Measurements from ENCODE around the gene RING1. TPM values are rescaled to one million over a fixed set of nuclear protein-coding genes. Genes with fewer than 3 reads are reported as not detected.

Gene RING1
- total RNA-seq, 1 donor from 2014 or later = 43.8 TPM

DNA sequence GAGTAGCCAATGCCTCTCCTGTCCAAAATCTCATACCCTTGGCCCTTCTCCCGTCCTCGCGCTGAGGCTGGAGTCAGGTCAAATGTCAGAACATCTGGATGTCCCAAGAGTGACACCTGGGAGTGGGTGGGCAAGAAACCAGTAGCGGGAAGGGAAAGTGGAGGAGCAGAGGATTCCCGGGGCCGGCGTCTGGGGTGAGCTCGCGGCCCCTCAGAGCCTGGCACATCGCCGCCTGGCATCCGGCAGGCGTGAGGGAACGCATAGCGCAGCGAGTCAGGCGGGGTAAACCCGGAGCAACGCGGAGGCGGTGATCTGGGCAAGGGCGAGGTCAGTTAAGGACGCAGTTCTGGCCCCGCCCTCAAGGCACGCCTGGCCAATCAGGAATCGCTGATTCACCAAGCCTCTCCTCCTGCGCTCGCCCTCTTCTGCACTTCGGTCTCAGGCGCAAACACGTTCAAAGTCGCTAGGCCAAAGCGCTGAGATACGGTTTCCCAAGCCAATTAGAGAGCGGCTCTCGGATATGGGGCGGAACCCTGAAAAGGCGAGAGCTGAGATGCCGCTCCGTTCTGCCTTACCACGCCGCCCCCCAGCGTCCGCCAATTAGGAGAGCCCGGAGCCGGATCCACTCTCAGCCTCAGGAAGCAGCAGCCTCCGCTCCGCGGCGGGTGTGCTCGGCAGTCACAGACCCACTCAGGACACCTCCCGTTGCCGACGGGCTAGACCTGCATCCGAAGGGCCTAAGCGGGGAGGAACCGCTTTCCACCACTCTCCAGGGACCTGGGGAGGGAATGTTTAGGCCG is 40.8 kb downstream of the RING1 start:
- H3K9me3 Mint-ChIP-seq = no peaks in the 10 kb centered on the region
- ATAC-seq (ENCODE audit: low read depth) = peak; percentile 84
- H3K4me3 Mint-ChIP-seq = peak overlapping the region; percentile 91
- DNase-seq = peak; percentile 86
- POLR2A ChIA-PET = interaction anchor here (0.5 to 5.5 kb wide), 42 partner anchors 10 to 1059 kb away, joined by 3 to 55 read pairs (median 5); partner anchors contain the start of genes B3GALT4, BRD2, HLA-DOA and HLA-DPA1
- intact Hi-C loops (cut with micrococcal nuclease) = loop anchor here (1.0 to 2.0 kb wide), 14 partner anchors 22 to 364 kb away; partner anchors contain the start of genes KIFC1, PFDN6, RXRB and SLC39A7
- H3K4me1 Mint-ChIP-seq = peaks cover 28% of the 10 kb centered on the region
- TF ChIP-seq, protein P1, sequence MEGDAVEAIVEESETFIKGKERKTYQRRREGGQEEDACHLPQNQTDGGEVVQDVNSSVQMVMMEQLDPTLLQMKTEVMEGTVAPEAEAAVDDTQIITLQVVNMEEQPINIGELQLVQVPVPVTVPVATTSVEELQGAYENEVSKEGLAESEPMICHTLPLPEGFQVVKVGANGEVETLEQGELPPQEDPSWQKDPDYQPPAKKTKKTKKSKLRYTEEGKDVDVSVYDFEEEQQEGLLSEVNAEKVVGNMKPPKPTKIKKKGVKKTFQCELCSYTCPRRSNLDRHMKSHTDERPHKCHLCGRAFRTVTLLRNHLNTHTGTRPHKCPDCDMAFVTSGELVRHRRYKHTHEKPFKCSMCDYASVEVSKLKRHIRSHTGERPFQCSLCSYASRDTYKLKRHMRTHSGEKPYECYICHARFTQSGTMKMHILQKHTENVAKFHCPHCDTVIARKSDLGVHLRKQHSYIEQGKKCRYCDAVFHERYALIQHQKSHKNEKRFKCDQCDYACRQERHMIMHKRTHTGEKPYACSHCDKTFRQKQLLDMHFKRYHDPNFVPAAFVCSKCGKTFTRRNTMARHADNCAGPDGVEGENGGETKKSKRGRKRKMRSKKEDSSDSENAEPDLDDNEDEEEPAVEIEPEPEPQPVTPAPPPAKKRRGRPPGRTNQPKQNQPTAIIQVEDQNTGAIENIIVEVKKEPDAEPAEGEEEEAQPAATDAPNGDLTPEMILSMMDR (IDR thresholded peaks at IDR 0.05) = no peak
- peaks cover 26% of the 10 kb centered on the region for H3K36me3 Mint-ChIP-seq (ENCODE audit: low read depth)
- CTCF ChIA-PET = interaction anchor here (1.1 to 2.5 kb wide), 23 partner anchors 22 to 315 kb away, joined by 3 to 29 read pairs (median 7); partner anchors contain the start of genes B3GALT4, RING1, RPS18 and VPS52
- no peaks in the 10 kb centered on the region for H3K27me3 Mint-ChIP-seq
- H3K27ac Mint-ChIP-seq = peak overlapping the region; percentile 91

DNA sequence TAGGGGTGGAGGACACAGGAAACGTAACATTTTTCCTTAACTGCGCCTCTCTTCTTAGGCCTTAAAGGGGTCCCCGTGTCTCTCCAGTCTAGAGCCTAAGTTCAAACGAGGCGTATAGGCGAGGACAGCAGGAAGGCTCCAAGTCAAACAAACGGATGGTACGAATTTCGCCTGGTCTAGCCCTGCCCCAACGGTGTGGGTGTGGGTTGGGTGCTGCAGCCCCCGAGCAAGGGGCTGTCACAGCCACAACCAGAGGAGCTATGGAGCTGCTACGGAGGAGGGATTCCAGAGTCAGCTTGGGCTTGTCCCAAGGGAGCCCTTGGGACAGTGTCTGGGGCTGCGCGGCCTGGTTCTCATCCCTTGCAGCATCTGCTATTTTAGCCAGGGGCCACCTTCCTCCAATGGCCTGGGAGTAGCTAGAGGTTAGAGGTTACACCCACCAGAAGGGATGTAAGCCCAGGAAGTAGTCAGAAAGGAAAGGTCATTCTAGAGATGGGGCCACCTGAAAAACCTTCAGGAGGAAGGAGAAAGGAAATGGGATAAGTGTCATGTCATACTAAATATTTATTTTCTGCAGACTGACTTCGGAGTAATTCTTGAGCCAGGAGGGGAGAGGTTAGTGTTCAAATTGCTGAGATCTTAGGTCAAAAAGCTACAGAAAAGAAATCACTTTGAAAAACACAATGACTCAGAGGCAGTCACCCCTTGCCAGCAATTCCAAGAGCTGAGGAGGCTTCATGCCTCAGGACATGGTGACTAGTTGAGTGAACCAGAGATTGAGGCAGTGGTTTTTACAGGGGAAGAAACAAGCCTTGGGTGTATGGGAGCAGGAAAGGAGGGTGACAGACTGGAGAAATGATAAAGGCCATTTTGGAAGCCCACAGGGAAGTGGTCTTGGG is 41.7 kb downstream of the RING1 start:
- ChIA-PET CTCF (interaction anchor here (0.7 to 2.5 kb wide), 10 partner anchors 21 to 249 kb away, joined by 3 to 29 read pairs (median 8); partner anchors contain the start of genes B3GALT4, RING1, RPS18 and VPS52), POLR2A (interaction anchor here (0.5 to 5.5 kb wide), 34 partner anchors 10 to 1060 kb away, joined by 3 to 55 read pairs (median 5); partner anchors contain the start of genes B3GALT4, BRD2, HLA-DOA and HLA-DPA1)
- Mint-ChIP-seq H3K4me3 (peak overlapping the region; percentile 91), H3K9me3 (no peaks in the 10 kb centered on the region), H3K36me3 (ENCODE audit: low read depth) (peaks cover 26% of the 10 kb centered on the region), H3K27ac (peak overlapping the region; percentile 91), H3K4me1 (peaks cover 28% of the 10 kb centered on the region), H3K27me3 (no peaks in the 10 kb centered on the region)
- TF ChIP-seq, protein P1 (IDR thresholded peaks at IDR 0.05) = no peak
- ATAC-seq (ENCODE audit: low read depth) (no peak), DNase-seq (peak; percentile 22)
- intact Hi-C loops (cut with micrococcal nuclease) = loop anchor here (1.0 to 2.0 kb wide), 8 partner anchors 21 to 365 kb away; partner anchors contain the start of genes KIFC1, PFDN6, RXRB and SLC39A7

DNA sequence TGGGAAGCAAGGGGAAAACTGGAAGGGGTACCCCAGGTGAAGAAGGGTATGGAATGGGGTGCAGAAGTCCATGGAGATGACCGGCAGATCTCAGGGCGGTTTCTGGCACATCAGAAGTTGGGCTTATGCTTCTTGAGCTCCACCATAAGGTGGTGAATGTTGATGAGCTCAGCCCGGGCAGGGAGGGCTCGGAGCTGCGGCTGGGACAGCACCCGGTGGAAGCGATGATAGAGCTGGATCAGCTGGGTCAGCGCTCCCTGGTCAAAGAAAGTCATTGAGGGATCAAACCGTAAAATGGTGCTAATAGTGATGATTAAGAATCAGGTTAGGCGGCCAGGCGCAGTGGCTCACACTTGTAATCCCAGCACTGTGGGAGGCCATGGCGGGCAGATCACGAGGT is 42.4 kb downstream of the RING1 start:
- ATAC-seq (ENCODE audit: low read depth) = no peak
- DNase-seq = no peak
- Mint-ChIP-seq H3K4me3 (peak overlapping the region; percentile 91), H3K9me3 (no peaks in the 10 kb centered on the region), H3K27me3 (no peaks in the 10 kb centered on the region), H3K36me3 (ENCODE audit: low read depth) (peaks cover 27% of the 10 kb centered on the region), H3K27ac (peak overlapping the region; percentile 91), H3K4me1 (peaks cover 28% of the 10 kb centered on the region)
- TF ChIP-seq, protein P1 (IDR thresholded peaks at IDR 0.05) = no peak
- CTCF ChIA-PET = no interaction called here
- POLR2A ChIA-PET = interaction anchor here (1.8 to 5.5 kb wide), 7 partner anchors 21 to 170 kb away, joined by 4 to 55 read pairs (median 27); partner anchors contain the start of genes B3GALT4, PFDN6, RING1 and RPS18
- intact Hi-C loops (cut with micrococcal nuclease) = no loop called here

DNA sequence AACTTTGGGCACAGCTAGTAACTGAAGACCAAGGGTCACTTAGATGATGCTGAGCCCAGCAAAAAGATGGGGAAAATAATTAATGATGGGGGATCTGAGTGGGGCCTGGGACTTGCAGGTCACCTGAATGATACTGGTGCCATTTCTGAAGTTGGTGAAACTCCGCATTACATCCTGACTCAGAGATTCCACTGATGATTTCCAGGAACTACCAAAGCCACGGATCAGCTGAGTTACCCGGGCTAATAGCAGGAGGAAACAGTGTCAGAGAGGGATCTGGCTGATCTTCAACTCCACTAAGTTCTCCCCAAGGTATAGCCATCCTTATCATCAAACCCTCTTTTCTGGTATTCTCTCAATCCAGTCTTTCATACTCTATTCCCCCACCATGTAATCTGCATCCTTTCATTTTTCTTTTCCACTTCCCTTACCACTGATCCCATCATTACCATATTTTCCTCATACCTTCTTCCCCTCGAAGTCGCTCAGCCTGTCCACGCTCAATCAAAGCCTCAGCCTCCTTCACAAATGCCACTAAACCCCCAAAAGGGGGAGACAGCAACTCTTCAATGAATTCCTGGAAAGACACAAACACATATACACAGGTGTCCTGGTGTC is 43.2 kb downstream of the RING1 start:
- POLR2A ChIA-PET = interaction anchor here (3.7 to 5.5 kb wide), 3 partner anchors 20 to 43 kb away, joined by 32 to 55 read pairs (median 37); partner anchors contain the start of genes B3GALT4, RING1, RPS18 and VPS52
- no peak overlapping the region for H3K27ac Mint-ChIP-seq
- peaks cover 28% of the 10 kb centered on the region for H3K4me1 Mint-ChIP-seq
- DNase-seq (no peak), ATAC-seq (ENCODE audit: low read depth) (no peak)
- TF ChIP-seq, protein P1 (IDR thresholded peaks at IDR 0.05) = no peak
- intact Hi-C loops (cut with micrococcal nuclease) = no loop called here
- H3K36me3 Mint-ChIP-seq (ENCODE audit: low read depth) = peaks cover 30% of the 10 kb centered on the region
- no peaks in the 10 kb centered on the region for H3K27me3 Mint-ChIP-seq
- no peaks in the 10 kb centered on the region for H3K9me3 Mint-ChIP-seq
- CTCF ChIA-PET = no interaction called here
- peak overlapping the region; percentile 40 for H3K4me3 Mint-ChIP-seq
